Measurements from ENCODE around the gene BORCS6. TPM values are rescaled to one million over a fixed set of nuclear protein-coding genes. Genes with fewer than 3 reads are reported as not detected.

Gene BORCS6
- total and polyA plus RNA-seq, 9 of the 15 experiments (the other 6 are each of a cell fraction or from before 2014, with no cell fraction given), result 0.01 to 7.4 (median 2.3) TPM

- TF ChIP-seq E2F6 (IDR thresholded peaks at IDR 0.05; ENCODE audit: borderline replicate concordance in 1 of 2, extremely low read depth in 1 of 2, insufficient read depth in 1 of 2, insufficient read length in 1 of 2, low read depth in 1 of 2, low read length in 1 of 2, poor library complexity in 1 of 2, severe bottlenecking in 1 of 2) (no peak), ZNF384 (IDR thresholded peaks at IDR 0.05; ENCODE audit: low read depth, low read length) (no peak), TAF9B (IDR thresholded peaks at IDR 0.05; ENCODE audit: partially characterized antibody) (peak; percentile 97), TFE3 (CRISPR knock-in tag; IDR thresholded peaks at IDR 0.05) (peak; percentile 48; the same call in 1 of the 2 replicates), IFI16 (CRISPR knock-in tag; IDR thresholded peaks at IDR 0.05) (0 out of 2 replicates have a peak, but pooled peaks have one; percentile 23), RCOR1 (IDR thresholded peaks at IDR 0.05; ENCODE audit: borderline replicate concordance in 1 of 2, low read depth in 2 of 2, low read length in 2 of 2) (peak; percentile 67 to 70; a peak in 3 of 4 replicates), MBD1 (CRISPR knock-in tag; IDR thresholded peaks at IDR 0.05) (no peak), KLF6 (CRISPR knock-in tag; IDR thresholded peaks at IDR 0.05; ENCODE audit: borderline replicate concordance) (peak; percentile 5; the same call in 1 of the 2 replicates), MXI1 (IDR thresholded peaks at IDR 0.05; ENCODE audit: low read depth, low read length) (peak; percentile 82), ZBTB34 (CRISPR knock-in tag; IDR thresholded peaks at IDR 0.05) (no peak), SREBF2 (CRISPR knock-in tag; IDR thresholded peaks at IDR 0.05) (0 out of 2 replicates have a peak, but pooled peaks have one; percentile 63), ADNP (tag; IDR thresholded peaks at IDR 0.05) (no peak), CBFA2T2 (conservative IDR thresholded peaks at IDR 0.05) (peak; percentile 66), YY1 (IDR thresholded peaks at IDR 0.05; ENCODE audit: borderline replicate concordance in 1 of 3, control insufficient read depth in 1 of 3, extremely low read depth in 1 of 3, insufficient read depth in 3 of 3, insufficient read length in 1 of 3, insufficient replicate concordance in 2 of 3, low read depth in 1 of 3, low read length in 2 of 3) (peak in 1 of 3 experiments; percentile 80), ZNF586 (CRISPR knock-in tag; conservative IDR thresholded peaks at IDR 0.05) (0 out of 2 replicates have a peak, but pooled peaks have one; percentile 76), SRF (CRISPR knock-in tag; IDR thresholded peaks at IDR 0.05) (peak in 1 of 2 experiments; percentile 87; a peak in 2 of 4 replicates), NR4A1 (CRISPR knock-in tag; IDR thresholded peaks at IDR 0.05) (no peak), NR4A1 (tag; IDR thresholded peaks at IDR 0.05) (peak; percentile 56; the same call in 1 of the 2 replicates)
Observed at GRCh38 chr17:8173056-8173870, 16.7 kb downstream of the BORCS6 start (continued).
